OCI-LY1 (cell line): ENCODE results near the gene HPS6.

Source experiments
- H2AFZ ChIP-seq: fragments of 200-600 bp; sonication (generic), shearing (Covaris generic); 2 replicates; pipeline ENCODE4 v1.6.0; 2014; ENCODE audit warnings: antibody characterized with exemption, mild to moderate bottlenecking, low read length
- H3F3A ChIP-seq: fragments of 200-600 bp; sonication (generic), shearing (Covaris generic); 2 replicates; pipeline ENCODE4 v1.6.0; 2014; ENCODE audit warnings: mild to moderate bottlenecking, antibody characterized with exemption, low read length, moderate library complexity; ENCODE audit not compliant: insufficient read depth
- H3K27ac ChIP-seq: fragments of 200-600 bp; sonication (generic); 2 replicates; pipeline ENCODE4 v1.5.1; 2014; ENCODE audit warnings: low read length, mixed run types, mild to moderate bottlenecking, low read depth; ENCODE audit not compliant: poor library complexity, severe bottlenecking
- H3K27me3 ChIP-seq: fragments of 200-600 bp; sonication (generic); 2 replicates; pipeline ENCODE4 v1.6.0; 2014; ENCODE audit warnings: antibody characterized with exemption, mild to moderate bottlenecking, low read length, moderate library complexity; ENCODE audit not compliant: insufficient read depth
- H3K36me3 ChIP-seq: fragments of 200-600 bp; sonication (generic); 2 replicates; pipeline ENCODE4 v1.6.1; 2014; ENCODE audit warnings: mild to moderate bottlenecking, antibody characterized with exemption, low read length, moderate library complexity, mixed read lengths; ENCODE audit not compliant: insufficient read depth
- H3K4me1 ChIP-seq: fragments of 200-600 bp; sonication (generic); 2 replicates; pipeline ENCODE4 v1.5.1; 2014; ENCODE audit warnings: mild to moderate bottlenecking, low read length, moderate library complexity; ENCODE audit not compliant: insufficient read depth, severe bottlenecking
- H3K4me2 ChIP-seq: fragments of 200-600 bp; sonication (generic), shearing (Covaris generic); 2 replicates; pipeline ENCODE4 v1.6.1; 2014; ENCODE audit warnings: low read length
- H3K4me3 ChIP-seq: fragments of 200-600 bp; sonication (generic); 2 replicates; pipeline ENCODE4 v1.5.1; 2014; ENCODE audit warnings: low read length, low read depth, mild to moderate bottlenecking, mixed read lengths; ENCODE audit not compliant: poor library complexity, severe bottlenecking
- H3K79me2 ChIP-seq: fragments of 200-600 bp; shearing (Covaris generic); 2 replicates; pipeline ENCODE4 v1.6.1; 2016; ENCODE audit warnings: mixed run types, low read length, mixed read lengths; ENCODE audit not compliant: insufficient read depth
- H3K9ac ChIP-seq: fragments of 200-600 bp; sonication (generic), shearing (Covaris generic); 2 replicates; pipeline ENCODE4 v1.6.1; 2014; ENCODE audit warnings: mild to moderate bottlenecking, low read length, mixed read lengths
- H3K9me2 ChIP-seq: fragments of 200-600 bp; sonication (generic), shearing (Covaris generic); 2 replicates; pipeline ENCODE4 v1.6.1; 2014; ENCODE audit warnings: low read depth, mild to moderate bottlenecking, low read length, mixed read lengths
- H3K9me3 ChIP-seq: fragments of 200-600 bp; shearing (Covaris generic); 2 replicates; pipeline ENCODE4 v1.6.1; 2014; ENCODE audit warnings: low read length, mixed read lengths
- H4K20me1 ChIP-seq: fragments of 200-600 bp; sonication (generic), shearing (Covaris generic); 2 replicates; pipeline ENCODE4 v1.6.0; 2016; ENCODE audit warnings: mild to moderate bottlenecking, low read length; ENCODE audit not compliant: insufficient read depth
- CTCF ChIP-seq: fragments of 200-600 bp; sonication (generic), shearing (Covaris generic); IDR thresholded peaks from 2 replicates; pipeline ENCODE4 v1.5.1; 2017; ENCODE audit warnings: mild to moderate bottlenecking, antibody characterized with exemption, low read length, moderate library complexity, mixed read lengths
- EZH2 ChIP-seq: fragments of 200-600 bp; sonication (generic), shearing (Covaris generic); IDR thresholded peaks from 2 replicates; pipeline ENCODE4 v1.8.0; 2017; ENCODE audit warnings: borderline replicate concordance, mixed run types, mild to moderate bottlenecking, antibody characterized with exemption, low read length, moderate library complexity, mixed read lengths

HPS6 gene

GRCh38 chr10:102102421-102102820 lies 37.3 kb downstream of the HPS6 start:
- Histone ChIP-seq H3K27me3 (no peaks in the 10 kb centered on the region), H3K4me2 (no peak overlapping the region), H3K36me3 (no peaks in the 10 kb centered on the region), H3K4me1 (no peaks in the 10 kb centered on the region), H3K27ac (no peak overlapping the region), H3K79me2 (no peaks in the 10 kb centered on the region), H3K9me2 (no peaks in the 10 kb centered on the region), H3K9me3 (no peaks in the 10 kb centered on the region), H3K9ac (no peak overlapping the region), H4K20me1 (no peaks in the 10 kb centered on the region), H3K4me3 (no peak overlapping the region), H3F3A (no peaks in the 10 kb centered on the region), H2AFZ (no peak overlapping the region)
- no peak for TF ChIP-seq EZH2
- TF ChIP-seq CTCF = no peak

DNA sequence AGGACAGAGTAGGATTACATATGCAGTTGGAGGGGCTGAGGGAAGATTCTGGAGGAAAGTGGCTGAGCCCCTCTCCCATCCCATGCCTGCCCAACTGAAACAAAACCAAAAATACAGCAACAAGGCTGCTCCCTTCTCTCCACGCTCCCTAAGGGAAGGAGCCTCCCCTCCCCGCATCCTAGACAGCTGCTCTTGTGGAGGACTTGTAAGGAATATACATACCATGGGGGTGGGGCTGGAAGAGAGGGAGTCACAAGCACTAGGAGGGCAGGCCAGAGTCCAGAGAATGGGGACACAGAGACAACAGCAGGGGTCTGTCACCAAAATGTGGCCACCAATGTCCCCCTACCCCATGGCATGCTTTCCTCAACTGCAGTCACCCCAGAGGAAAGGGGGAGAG lies 41.8 kb downstream of the HPS6 start:
- Histone ChIP-seq H3K27me3 (no peaks in the 10 kb centered on the region), H3K4me2 (no peak overlapping the region), H3K9me3 (no peaks in the 10 kb centered on the region), H3K79me2 (no peaks in the 10 kb centered on the region), H2AFZ (no peak overlapping the region), H3K9me2 (no peaks in the 10 kb centered on the region), H3K27ac (no peak overlapping the region), H3K9ac (no peak overlapping the region), H4K20me1 (no peaks in the 10 kb centered on the region), H3F3A (no peaks in the 10 kb centered on the region), H3K4me1 (no peaks in the 10 kb centered on the region), H3K4me3 (no peak overlapping the region), H3K36me3 (peaks cover 34% of the 10 kb centered on the region)
- TF ChIP-seq CTCF (no peak), EZH2 (no peak)

GRCh38 chr10:102109166-102110116 lies 44.3 kb downstream of the HPS6 start:
- H3K4me2 ChIP-seq = no peak overlapping the region
- H3K9ac ChIP-seq = no peak overlapping the region
- H3K9me2 ChIP-seq = no peaks in the 10 kb centered on the region
- H3K27me3 ChIP-seq = no peaks in the 10 kb centered on the region
- H3F3A ChIP-seq = no peaks in the 10 kb centered on the region
- H3K4me1 ChIP-seq = peaks cover 17% of the 10 kb centered on the region
- no peak overlapping the region for H2AFZ ChIP-seq
- TF ChIP-seq CTCF (no peak), EZH2 (no peak)
- H3K36me3 ChIP-seq = peaks cover 34% of the 10 kb centered on the region
- H4K20me1 ChIP-seq = no peaks in the 10 kb centered on the region
- H3K4me3 ChIP-seq = no peak overlapping the region
- no peak overlapping the region for H3K27ac ChIP-seq
- peaks cover 11% of the 10 kb centered on the region; the same call in 1 of the 2 replicates for H3K79me2 ChIP-seq
- no peaks in the 10 kb centered on the region for H3K9me3 ChIP-seq
